Measurements from ENCODE around the gene FBXL7. TPM values are rescaled to one million over a fixed set of nuclear protein-coding genes. Genes with fewer than 3 reads are reported as not detected.

FBXL7 gene
- total and polyA plus RNA-seq, 2 experiments from 2014 or later = 4.5 to 15.2 TPM

DNA sequence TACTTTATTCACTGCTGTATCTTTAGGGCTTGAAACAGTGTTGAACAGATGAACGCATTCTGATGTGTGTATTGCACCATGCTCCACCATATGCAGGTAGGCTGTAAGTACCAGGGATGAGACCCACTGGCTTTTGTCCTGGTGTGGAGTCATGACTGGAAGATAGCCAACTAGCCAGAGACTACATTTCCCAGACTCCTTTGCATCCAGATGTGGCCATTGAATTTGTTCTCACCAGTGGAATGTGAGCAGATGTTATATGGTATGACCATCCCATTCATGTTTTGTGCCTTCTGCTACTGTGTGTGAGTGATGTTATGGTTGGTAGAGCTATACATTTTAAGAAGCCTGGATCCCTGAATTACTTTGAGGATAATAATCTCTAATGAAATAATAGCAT is 7.4 kb upstream of the FBXL7 start:
- Histone ChIP-seq H3K79me2 (replicated peaks; ENCODE audit: insufficient read depth) (no peaks in the 10 kb centered on the region), H4K20me1 (replicated peaks; ENCODE audit: insufficient read depth) (no peaks in the 10 kb centered on the region), H3K4me1 (ENCODE audit: insufficient read depth) (0 out of 2 replicates have a peak, but pooled peaks cover 5% of the 10 kb centered on the region), H3K27me3 (ENCODE audit: insufficient read depth) (no peaks in the 10 kb centered on the region), H3K4me2 (no peak overlapping the region), H3K36me3 (ENCODE audit: insufficient read depth) (no peaks in the 10 kb centered on the region), H3F3A (replicated peaks; ENCODE audit: low read depth) (no peaks in the 10 kb centered on the region), H3K4me3 (no peak overlapping the region), H3K9me2 (ENCODE audit: insufficient read depth) (peaks cover 12% of the 10 kb centered on the region; the same call in 1 of the 2 replicates), H2AFZ (no peak overlapping the region), H3K27ac (ENCODE audit: low read depth) (no peak overlapping the region)
- Mint-ChIP-seq H3K4me3 (no peak overlapping the region), H3K27me3 (ENCODE audit: insufficient read depth, low read depth, poor library complexity) (no peaks in the 10 kb centered on the region), H3K27ac (no peak overlapping the region), H3K36me3 (ENCODE audit: low read depth) (no peaks in the 10 kb centered on the region), H3K4me1 (no peaks in the 10 kb centered on the region; the same call in 2 of the 3 replicates), H3K9me3 (no peaks in the 10 kb centered on the region)
- ATAC-seq = no peak
- TF ChIP-seq EZH2phosphoT487 (IDR thresholded peaks at IDR 0.05; ENCODE audit: unreplicated experiment) = no peak
- no peak for TF ChIP-seq JUNB (IDR thresholded peaks at IDR 0.05; ENCODE audit: unreplicated experiment)
- TF ChIP-seq, protein P1, sequence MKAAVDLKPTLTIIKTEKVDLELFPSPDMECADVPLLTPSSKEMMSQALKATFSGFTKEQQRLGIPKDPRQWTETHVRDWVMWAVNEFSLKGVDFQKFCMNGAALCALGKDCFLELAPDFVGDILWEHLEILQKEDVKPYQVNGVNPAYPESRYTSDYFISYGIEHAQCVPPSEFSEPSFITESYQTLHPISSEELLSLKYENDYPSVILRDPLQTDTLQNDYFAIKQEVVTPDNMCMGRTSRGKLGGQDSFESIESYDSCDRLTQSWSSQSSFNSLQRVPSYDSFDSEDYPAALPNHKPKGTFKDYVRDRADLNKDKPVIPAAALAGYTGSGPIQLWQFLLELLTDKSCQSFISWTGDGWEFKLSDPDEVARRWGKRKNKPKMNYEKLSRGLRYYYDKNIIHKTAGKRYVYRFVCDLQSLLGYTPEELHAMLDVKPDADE (IDR thresholded peaks at IDR 0.05) = no peak
- TF ChIP-seq POLR2AphosphoS5 (IDR thresholded peaks at IDR 0.05; ENCODE audit: low read depth) = no peak
- TF ChIP-seq, protein P2, sequence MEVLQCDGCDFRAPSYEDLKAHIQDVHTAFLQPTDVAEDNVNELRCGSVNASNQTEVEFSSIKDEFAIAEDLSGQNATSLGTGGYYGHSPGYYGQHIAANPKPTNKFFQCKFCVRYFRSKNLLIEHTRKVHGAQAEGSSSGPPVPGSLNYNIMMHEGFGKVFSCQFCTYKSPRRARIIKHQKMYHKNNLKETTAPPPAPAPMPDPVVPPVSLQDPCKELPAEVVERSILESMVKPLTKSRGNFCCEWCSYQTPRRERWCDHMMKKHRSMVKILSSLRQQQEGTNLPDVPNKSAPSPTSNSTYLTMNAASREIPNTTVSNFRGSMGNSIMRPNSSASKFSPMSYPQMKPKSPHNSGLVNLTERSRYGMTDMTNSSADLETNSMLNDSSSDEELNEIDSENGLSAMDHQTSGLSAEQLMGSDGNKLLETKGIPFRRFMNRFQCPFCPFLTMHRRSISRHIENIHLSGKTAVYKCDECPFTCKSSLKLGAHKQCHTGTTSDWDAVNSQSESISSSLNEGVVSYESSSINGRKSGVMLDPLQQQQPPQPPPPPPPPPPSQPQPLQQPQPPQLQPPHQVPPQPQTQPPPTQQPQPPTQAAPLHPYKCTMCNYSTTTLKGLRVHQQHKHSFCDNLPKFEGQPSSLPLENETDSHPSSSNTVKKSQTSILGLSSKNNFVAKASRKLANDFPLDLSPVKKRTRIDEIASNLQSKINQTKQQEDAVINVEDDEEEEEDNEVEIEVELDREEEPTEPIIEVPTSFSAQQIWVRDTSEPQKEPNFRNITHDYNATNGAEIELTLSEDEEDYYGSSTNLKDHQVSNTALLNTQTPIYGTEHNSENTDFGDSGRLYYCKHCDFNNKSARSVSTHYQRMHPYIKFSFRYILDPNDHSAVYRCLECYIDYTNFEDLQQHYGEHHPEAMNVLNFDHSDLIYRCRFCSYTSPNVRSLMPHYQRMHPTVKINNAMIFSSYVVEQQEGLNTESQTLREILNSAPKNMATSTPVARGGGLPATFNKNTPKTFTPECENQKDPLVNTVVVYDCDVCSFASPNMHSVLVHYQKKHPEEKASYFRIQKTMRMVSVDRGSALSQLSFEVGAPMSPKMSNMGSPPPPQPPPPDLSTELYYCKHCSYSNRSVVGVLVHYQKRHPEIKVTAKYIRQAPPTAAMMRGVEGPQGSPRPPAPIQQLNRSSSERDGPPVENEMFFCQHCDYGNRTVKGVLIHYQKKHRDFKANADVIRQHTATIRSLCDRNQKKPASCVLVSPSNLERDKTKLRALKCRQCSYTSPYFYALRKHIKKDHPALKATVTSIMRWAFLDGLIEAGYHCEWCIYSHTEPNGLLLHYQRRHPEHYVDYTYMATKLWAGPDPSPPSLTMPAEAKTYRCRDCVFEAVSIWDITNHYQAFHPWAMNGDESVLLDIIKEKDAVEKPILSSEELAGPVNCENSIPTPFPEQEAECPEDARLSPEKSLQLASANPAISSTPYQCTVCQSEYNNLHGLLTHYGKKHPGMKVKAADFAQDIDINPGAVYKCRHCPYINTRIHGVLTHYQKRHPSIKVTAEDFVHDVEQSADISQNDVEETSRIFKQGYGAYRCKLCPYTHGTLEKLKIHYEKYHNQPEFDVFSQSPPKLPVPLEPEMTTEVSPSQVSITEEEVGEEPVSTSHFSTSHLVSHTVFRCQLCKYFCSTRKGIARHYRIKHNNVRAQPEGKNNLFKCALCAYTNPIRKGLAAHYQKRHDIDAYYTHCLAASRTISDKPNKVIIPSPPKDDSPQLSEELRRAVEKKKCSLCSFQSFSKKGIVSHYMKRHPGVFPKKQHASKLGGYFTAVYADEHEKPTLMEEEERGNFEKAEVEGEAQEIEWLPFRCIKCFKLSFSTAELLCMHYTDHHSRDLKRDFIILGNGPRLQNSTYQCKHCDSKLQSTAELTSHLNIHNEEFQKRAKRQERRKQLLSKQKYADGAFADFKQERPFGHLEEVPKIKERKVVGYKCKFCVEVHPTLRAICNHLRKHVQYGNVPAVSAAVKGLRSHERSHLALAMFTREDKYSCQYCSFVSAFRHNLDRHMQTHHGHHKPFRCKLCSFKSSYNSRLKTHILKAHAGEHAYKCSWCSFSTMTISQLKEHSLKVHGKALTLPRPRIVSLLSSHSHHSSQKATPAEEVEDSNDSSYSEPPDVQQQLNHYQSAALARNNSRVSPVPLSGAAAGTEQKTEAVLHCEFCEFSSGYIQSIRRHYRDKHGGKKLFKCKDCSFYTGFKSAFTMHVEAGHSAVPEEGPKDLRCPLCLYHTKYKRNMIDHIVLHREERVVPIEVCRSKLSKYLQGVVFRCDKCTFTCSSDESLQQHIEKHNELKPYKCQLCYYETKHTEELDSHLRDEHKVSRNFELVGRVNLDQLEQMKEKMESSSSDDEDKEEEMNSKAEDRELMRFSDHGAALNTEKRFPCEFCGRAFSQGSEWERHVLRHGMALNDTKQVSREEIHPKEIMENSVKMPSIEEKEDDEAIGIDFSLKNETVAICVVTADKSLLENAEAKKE (CRISPR knock-in tag; IDR thresholded peaks at IDR 0.05) = no peak
- TF ChIP-seq CREB1 (CRISPR knock-in tag; IDR thresholded peaks at IDR 0.05; ENCODE audit: low read depth) = no peak
- TF ChIP-seq EZH2 (IDR thresholded peaks at IDR 0.05; ENCODE audit: low read depth, unreplicated experiment) = no peak
- TF ChIP-seq, protein P3, sequence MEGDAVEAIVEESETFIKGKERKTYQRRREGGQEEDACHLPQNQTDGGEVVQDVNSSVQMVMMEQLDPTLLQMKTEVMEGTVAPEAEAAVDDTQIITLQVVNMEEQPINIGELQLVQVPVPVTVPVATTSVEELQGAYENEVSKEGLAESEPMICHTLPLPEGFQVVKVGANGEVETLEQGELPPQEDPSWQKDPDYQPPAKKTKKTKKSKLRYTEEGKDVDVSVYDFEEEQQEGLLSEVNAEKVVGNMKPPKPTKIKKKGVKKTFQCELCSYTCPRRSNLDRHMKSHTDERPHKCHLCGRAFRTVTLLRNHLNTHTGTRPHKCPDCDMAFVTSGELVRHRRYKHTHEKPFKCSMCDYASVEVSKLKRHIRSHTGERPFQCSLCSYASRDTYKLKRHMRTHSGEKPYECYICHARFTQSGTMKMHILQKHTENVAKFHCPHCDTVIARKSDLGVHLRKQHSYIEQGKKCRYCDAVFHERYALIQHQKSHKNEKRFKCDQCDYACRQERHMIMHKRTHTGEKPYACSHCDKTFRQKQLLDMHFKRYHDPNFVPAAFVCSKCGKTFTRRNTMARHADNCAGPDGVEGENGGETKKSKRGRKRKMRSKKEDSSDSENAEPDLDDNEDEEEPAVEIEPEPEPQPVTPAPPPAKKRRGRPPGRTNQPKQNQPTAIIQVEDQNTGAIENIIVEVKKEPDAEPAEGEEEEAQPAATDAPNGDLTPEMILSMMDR (conservative IDR thresholded peaks at IDR 0.05; ENCODE audit: low read depth in 2 of 2) = no peak
- no peak for TF ChIP-seq ZNF114 (CRISPR knock-in tag; IDR thresholded peaks at IDR 0.05)
- TF ChIP-seq, protein P4, sequence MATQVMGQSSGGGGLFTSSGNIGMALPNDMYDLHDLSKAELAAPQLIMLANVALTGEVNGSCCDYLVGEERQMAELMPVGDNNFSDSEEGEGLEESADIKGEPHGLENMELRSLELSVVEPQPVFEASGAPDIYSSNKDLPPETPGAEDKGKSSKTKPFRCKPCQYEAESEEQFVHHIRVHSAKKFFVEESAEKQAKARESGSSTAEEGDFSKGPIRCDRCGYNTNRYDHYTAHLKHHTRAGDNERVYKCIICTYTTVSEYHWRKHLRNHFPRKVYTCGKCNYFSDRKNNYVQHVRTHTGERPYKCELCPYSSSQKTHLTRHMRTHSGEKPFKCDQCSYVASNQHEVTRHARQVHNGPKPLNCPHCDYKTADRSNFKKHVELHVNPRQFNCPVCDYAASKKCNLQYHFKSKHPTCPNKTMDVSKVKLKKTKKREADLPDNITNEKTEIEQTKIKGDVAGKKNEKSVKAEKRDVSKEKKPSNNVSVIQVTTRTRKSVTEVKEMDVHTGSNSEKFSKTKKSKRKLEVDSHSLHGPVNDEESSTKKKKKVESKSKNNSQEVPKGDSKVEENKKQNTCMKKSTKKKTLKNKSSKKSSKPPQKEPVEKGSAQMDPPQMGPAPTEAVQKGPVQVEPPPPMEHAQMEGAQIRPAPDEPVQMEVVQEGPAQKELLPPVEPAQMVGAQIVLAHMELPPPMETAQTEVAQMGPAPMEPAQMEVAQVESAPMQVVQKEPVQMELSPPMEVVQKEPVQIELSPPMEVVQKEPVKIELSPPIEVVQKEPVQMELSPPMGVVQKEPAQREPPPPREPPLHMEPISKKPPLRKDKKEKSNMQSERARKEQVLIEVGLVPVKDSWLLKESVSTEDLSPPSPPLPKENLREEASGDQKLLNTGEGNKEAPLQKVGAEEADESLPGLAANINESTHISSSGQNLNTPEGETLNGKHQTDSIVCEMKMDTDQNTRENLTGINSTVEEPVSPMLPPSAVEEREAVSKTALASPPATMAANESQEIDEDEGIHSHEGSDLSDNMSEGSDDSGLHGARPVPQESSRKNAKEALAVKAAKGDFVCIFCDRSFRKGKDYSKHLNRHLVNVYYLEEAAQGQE (IDR thresholded peaks at IDR 0.05; ENCODE audit: unreplicated experiment) = no peak
- DNase-seq (ENCODE audit: low spot score) = peak; percentile 22
